NCI-H748 (cell line): Measurements from ENCODE around the gene DPEP2NB.

Experiments
- DNase-seq: peaks from one replicate; lab custom pipeline; 2025; ENCODE audit not compliant: unreplicated experiment; lab: John Stamatoyannopoulos, UW

The DPEP2NB gene

DNA sequence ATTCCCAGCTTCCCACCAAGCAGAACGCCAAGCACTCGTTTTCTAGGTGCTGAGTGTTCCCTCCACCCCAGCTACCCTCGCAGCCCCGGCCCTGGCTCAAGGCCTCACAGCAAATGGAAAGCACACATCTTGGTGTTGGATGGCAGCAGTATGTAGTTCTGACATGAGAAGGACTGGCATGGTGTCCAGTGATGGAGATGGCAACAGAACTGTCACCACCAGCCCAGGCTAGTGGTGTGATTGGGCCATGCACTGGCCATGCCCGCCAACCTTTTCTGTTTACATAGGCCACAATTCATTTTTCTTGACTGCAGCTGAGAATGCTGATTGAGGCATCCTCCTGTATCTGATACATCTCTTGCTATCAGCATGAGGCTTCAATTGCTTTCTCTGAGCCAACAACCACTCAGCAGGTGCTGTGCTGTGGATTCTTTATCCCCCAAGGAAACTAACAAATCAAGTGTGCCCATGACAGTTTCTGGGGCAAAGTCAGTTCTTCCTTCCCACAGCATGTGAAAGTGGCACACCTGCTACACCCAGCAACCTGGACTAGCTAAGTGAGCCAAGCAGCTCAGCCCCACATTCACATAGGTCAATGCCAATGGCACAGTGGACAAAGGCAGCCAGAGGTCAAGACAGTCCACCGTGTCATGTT, 51.1 kb downstream of the DPEP2NB start:
- DNase-seq: no peak

DNA sequence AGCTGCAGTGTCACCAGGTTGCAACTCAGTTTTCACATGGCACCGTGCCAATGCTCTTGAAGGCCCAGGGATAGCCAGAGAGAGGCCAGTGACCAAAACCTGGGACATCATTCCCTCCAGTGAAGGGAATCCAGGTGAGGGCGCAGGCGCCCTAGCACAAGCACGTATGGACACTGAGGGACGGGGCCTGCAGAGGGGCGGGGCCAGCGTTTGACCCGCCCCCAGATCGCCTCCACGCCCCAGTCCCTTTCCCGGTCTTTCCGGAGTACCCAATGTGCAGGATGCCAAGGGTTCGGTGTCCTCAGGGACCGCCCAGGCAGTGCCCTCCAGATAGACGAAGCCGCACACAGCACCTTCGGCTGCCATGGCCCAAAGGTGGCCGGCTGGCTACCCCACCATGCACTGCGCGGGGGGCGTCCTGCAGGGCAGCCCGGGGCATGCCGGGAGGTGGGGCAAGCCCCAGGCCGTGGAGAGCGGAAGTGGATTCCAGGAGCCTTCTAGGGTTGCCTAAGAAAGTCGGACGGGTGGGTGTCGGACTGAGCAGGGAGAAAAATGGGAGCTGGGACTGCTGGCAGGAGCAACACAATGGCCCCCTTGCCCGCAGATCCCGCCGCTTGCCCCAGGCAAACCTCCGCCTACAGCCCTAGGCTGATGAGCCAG, 51.9 kb downstream of the DPEP2NB start:
- DNase-seq: peak; percentile 12
